Measurements from ENCODE around the gene GINS1.
A peak's percentile ranks its signal among the peaks of the same experiment; 100 is the strongest.
"Not testable (repeated sequence)": the region's sequence is repeated elsewhere in the genome, so short reads cannot be mapped to it uniquely, and the experiment has no call there.

Gene GINS1

GRCh38 chr20:25390538-25391528 is 16.6 kb upstream of the GINS1 start, which contains the start of gene ABHD12:
TSS of gene ABHD12 (minus strand) at chr20:25390835. CDS start at chr20:25390703, 132 bp downstream.
- peak; percentile 96 to 97 for DNase-seq

- DNase-seq: no peak
Observed at GRCh38 chr20:25394276-25394675, 13.2 kb upstream of the GINS1 start.

DNA sequence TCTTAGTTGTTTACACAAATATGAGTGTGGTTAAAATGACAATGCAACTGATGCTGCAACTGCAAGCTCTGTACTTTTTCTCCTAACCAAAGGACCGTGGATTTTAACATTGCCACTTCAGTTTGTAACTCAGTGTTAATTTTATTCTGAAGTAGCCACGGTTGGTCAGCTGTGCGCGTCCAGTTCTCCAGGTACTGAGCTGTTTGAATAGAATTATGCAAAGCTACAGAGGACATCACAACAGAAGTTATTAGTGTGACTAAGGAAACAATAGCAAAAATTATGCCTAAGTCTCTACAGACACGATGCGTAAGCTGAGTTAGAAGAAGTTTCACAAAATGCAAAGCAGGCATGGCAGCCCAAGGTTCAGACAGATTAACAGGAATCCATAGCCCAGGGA is 12.5 kb upstream of the GINS1 start:
- no peak for DNase-seq

GRCh38 chr20:25397096-25397495 is 10.4 kb upstream of the GINS1 start:
- no peak for DNase-seq

DNA sequence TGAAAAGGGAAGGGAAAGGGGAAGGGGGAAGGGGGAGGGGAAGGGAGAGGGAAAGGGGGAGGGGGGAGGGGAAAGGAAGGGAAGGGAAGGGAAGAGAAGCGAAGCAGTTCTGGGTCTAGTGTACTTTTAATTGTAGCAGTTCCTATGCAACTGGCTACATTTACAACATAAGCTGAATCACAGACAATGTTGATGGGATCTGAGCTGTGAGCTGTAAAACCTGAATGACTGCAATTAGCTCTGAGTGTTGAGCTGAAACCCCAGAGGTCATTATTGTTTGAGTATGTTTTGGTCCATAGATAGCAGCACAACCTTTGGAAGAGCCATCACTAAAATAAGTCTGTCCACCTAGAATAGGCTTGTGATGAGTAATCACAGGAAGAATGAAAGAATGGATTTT is 9.7 kb upstream of the GINS1 start:
- DNase-seq: no peak

DNA sequence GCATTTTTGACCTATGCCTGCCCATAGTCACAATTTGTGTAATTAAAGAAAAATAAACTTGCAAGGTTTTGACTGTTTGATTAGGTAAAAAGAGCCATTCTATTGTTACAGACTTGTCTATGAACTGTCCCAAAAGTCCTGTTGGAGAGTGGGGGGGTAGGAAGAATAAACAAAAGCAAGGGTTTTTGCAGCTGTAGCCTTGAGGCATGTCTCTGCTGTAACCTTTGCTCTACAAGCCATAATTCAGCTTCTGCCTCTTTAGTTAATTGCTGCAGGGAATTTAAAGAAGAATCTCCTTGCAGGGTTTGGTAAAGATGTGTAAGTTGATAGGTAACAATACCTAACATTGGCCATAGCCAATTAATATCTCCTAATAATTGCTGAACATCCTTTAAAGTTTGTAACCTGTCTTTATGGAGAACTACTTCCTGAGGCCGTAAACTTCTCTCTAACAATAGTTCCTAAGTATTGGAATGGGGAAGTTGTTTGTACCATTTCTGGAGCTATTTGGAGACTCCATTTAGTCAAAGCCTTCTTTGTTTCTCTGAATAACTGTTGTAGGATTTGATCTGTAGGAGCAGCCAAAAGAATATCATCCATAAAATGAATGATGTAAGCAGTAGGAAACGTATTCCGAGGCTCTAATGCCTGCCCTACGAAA is 9.0 kb upstream of the GINS1 start:
- DNase-seq: no peak

DNA sequence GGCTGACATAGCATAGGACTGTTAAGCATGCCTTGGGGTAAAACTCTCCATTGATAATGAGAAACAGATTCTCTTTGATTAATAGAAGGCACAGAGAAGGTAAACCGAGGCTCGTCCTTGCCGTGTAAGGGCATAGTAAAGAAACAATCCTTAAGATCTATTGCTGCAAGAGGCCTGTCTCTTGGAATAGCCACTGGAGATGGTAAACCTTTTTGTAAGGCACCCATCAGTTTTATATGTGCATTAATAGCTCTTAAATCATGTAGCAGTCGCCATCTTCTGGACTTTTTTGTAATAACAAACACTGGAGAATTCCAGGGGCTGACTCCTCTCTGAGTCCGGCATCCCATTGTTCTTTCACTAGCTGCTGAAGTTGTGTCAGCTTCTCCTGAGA is 8.4 kb upstream of the GINS1 start:
- peak in 1 of 2 experiments; percentile 32 for DNase-seq

GRCh38 chr20:25400291-25400732 is 7.2 kb upstream of the GINS1 start:
- DNase-seq: not testable (repeated sequence)

- no peak for DNase-seq
Observed at GRCh38 chr20:25402583-25402982, 4.9 kb upstream of the GINS1 start.

DNA sequence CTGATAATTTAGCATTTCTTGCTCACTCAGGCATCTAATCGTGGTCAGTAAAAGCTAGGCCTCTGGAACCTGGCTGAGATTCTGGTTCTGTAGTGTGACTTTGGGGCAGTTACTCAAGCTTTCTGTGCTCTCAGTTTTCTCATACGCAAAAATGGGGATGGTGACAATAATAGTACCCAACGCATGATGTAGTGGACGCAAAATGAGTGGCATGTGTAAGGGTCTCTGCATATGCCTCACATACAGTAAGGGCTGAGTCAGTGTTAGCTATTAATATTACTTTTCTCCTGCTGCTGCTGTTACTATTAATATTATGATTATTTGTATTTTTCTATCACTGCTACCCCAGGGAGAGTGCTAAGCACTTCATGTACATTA is 686 bp downstream of the GINS1 start:
- no peak for DNase-seq

GRCh38 chr20:25408890-25409289 is 1.4 kb downstream of the GINS1 start:
- no peak for DNase-seq

- no peak for DNase-seq
Observed at GRCh38 chr20:25418776-25419175, 11.3 kb downstream of the GINS1 start.

GRCh38 chr20:25421102-25421501 is 13.6 kb downstream of the GINS1 start:
- DNase-seq: no peak

DNA sequence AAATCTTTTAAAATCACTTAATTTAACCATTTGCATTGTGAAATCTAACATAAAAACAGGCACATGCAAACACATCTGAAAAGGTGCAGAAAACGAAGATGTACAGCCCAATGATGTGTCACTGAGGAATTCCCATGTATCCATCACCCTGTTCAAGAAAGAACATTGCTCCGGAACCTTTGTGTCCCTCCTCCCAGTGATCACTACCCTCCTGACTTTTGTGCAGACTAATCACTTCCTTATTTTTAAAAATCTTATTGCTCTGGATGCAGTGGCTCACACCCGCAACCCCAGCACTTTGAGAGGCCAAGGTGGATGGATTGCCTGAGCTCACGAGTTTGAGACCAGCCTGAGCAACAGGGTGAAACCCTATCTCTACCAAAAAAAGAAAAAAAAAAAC is 14.6 kb downstream of the GINS1 start:
- no peak for DNase-seq

DNA sequence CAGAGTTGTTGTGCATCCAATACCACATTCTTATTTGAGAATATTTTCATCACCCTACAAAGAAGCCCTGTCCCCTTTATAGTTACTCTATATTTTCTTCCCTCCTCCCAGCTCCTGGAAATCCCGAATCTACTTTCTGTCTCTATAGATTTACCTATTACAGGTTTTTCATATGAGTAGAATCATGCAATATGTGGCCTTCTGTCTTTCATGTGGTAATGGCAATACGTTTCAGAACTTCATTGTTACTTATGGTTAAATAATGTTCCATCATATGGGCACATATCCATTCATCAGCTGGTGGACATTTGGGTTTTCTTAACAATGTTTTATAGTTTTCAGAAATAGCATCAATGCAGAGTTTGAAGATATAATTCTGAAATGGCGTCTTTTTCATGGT is 17.1 kb downstream of the GINS1 start:
- DNase-seq: no peak

DNA sequence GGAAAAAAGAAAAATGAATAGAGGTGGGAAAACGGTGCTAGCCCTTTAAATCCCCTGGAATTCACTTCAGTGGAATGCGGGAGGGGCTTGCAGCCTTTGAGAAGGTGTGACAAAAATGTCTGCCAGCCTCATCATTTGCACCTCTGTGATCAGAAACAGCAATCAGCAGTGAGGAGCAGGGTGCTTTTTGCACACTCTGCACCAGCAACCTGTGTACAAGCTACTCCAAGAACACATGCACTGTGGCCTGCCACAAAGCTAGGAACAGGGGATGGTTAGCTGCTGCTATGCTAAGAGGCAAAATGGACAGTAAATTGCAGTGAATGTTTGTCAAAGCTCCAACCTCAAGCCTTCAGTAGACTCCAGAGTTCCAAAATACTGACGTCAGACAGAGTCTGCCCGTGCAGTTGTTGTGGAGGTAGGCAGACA is 29.7 kb downstream of the GINS1 start:
- no peak for DNase-seq

GRCh38 chr20:25439328-25439727 is 31.9 kb downstream of the GINS1 start:
- no peak for DNase-seq

DNA sequence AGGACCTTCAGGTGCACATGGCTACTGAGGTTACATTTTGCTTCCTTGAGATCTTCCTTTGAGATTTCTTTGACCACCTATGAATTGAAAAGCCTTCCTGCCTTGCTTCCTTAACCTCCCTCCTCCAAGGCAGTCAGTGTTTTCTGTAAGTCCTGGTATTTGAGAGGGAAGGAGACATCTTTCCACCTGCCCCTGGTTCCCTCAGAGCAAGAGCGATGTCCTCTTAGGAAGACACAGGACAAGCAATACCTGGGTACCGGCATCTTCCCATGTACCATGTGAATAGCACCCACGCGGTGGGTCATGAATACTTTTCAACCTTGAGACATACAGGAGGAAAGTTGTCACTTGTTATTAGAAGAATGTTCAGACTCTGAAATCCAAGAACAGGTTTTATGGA is 37.1 kb downstream of the GINS1 start:
- no peak for DNase-seq

DNA sequence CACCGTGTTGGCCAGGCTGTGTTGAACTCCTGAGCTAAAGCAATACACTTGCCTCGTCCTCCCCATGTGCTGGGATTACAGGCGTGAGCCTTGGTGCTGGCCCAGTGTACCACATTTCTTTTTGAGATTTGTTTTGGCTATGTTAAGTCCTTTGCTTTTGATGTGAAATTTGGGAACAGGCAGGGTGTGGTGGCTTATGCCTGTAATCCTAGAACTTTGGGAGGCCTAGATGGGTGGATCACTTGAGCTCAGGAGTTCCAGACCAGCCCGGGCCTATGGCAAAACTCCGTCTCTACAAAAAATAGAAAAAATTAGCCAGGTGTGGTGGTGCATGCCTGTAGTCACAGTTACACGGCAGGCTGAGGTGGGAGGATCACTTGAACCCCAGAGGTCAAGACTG is 40.2 kb downstream of the GINS1 start:
- no peak for DNase-seq

- DNase-seq: no peak
Observed at GRCh38 chr20:25452333-25452732, 44.9 kb downstream of the GINS1 start.

- no peak for DNase-seq
Observed at GRCh38 chr20:25453035-25453810, 45.8 kb downstream of the GINS1 start.

- DNase-seq: no peak
Observed at GRCh38 chr20:25454153-25454900, 46.9 kb downstream of the GINS1 start.
